IMR-90 (cell line): ENCODE results near the gene PIK3R5. TPM values are rescaled to one million over a fixed set of nuclear protein-coding genes. Genes with fewer than 3 reads are reported as not detected.

ENCODE experiments used
- ATAC-seq: fragments of 200-7000 bp; cut with Tn5 transposase; 2 replicates; pipeline ENCODE4 v1.9.1; 2020; ENCODE audit warnings: low read depth, mild to moderate bottlenecking, moderate library complexity
- BruUV-seq: library from RNA; stranded (reverse); fragments of 400-500 nt; replicated peaks from 2 replicates; lab custom pipeline; 2021; lab: Mats Ljungman, UMichigan
- CTCF ChIA-PET: fragments of 300-600 bp; formaldehyde crosslinking; extraction: SDS; loops from one replicate; lab custom pipeline; 2021; ENCODE audit warnings: antibody characterized with exemption; lab: Yijun Ruan, JAX
- POLR2A ChIA-PET: fragments of 300-600 bp; sonication (Branson Sonifier 250); formaldehyde crosslinking; loops from one replicate; lab custom pipeline; 2022; ENCODE audit warnings: antibody characterized with exemption; ENCODE audit not compliant: unreplicated experiment; lab: Charles Lee
- DNase-seq: peaks from one replicate; pipeline ENCODE4 v3.0.0; 2013
- H2AFZ ChIP-seq: replicated peaks from 2 replicates; pipeline ENCODE3; 2013; ENCODE audit warnings: low read length, mild to moderate bottlenecking; ENCODE audit not compliant: poor library complexity
- H2AK5ac ChIP-seq: 2 replicates; pipeline ENCODE4 v1.6.1; 2013; ENCODE audit warnings: low read depth, low read length, inconsistent platforms
- H2AK9ac ChIP-seq: replicated peaks from 2 replicates; pipeline ENCODE3; 2013; ENCODE audit warnings: mild to moderate bottlenecking, low read depth, low read length, moderate library complexity; ENCODE audit not compliant: poor library complexity
- H2BK120ac ChIP-seq: 2 replicates; pipeline ENCODE4 v1.6.1; 2013; ENCODE audit warnings: low read depth, low read length, inconsistent platforms
- H2BK15ac ChIP-seq: 3 replicates; pipeline ENCODE4 v1.6.1; 2013; ENCODE audit warnings: low read depth, low read length, inconsistent platforms
- H2BK20ac ChIP-seq: 2 replicates; pipeline ENCODE4 v1.6.1; 2013; ENCODE audit warnings: low read depth, mild to moderate bottlenecking, inconsistent platforms, low read length, moderate library complexity
- H2BK5ac ChIP-seq: 2 replicates; pipeline ENCODE4 v1.6.1; 2013; ENCODE audit warnings: mild to moderate bottlenecking, low read depth, low read length, inconsistent platforms; ENCODE audit not compliant: poor library complexity, severe bottlenecking
- H3K14ac ChIP-seq: replicated peaks from 2 replicates; pipeline ENCODE4 v1.6.1; 2013; ENCODE audit warnings: low read depth, low read length, inconsistent platforms
- H3K18ac ChIP-seq: 2 replicates; pipeline ENCODE4 v1.6.1; 2013; ENCODE audit warnings: low read depth, low read length, control low read depth
- H3K23ac ChIP-seq: 2 replicates; pipeline ENCODE4 v1.6.1; 2013; ENCODE audit warnings: low read depth, low read length, inconsistent platforms
- H3K27ac ChIP-seq: 2 replicates; pipeline ENCODE4 v1.5.1; 2013; ENCODE audit warnings: mild to moderate bottlenecking, control low read depth, low read length; ENCODE audit not compliant: insufficient read depth
- H3K27me3 ChIP-seq: 2 replicates; pipeline ENCODE4 v1.6.1; 2013; ENCODE audit warnings: low read length; ENCODE audit not compliant: control insufficient read depth, insufficient read depth
- H3K36me3 ChIP-seq: 2 replicates; pipeline ENCODE4 v1.6.1; 2013; ENCODE audit warnings: low read length, mixed read lengths; ENCODE audit not compliant: control insufficient read depth, insufficient read depth
- H3K4ac ChIP-seq: 2 replicates; pipeline ENCODE4 v1.6.1; 2013; ENCODE audit warnings: low read depth, low read length, inconsistent platforms
- H3K4me1 ChIP-seq: 2 replicates; pipeline ENCODE4 v1.6.1; 2013; ENCODE audit warnings: low read length, mixed read lengths; ENCODE audit not compliant: control insufficient read depth, insufficient read depth
- H3K4me2 ChIP-seq: 2 replicates; pipeline ENCODE4 v1.6.1; 2013; ENCODE audit warnings: low read depth, mild to moderate bottlenecking, control low read depth, low read length, moderate library complexity
- H3K4me3 ChIP-seq: 2 replicates; pipeline ENCODE4 v1.5.1; 2013; ENCODE audit warnings: low read depth, mild to moderate bottlenecking, control low read depth, low read length, moderate library complexity; ENCODE audit not compliant: insufficient read depth
- H3K56ac ChIP-seq: 2 replicates; pipeline ENCODE4 v1.6.1; 2013; ENCODE audit warnings: low read length, inconsistent platforms; ENCODE audit not compliant: insufficient read depth; ENCODE audit errors: extremely low read depth
- H3K79me1 ChIP-seq, 2 experiments: 2 replicates each; pipeline ENCODE4 v1.6.1; 2013; ENCODE audit warnings: low read length in 2 of 2, inconsistent platforms in 1 of 2, low read depth in 1 of 2
- H3K9ac ChIP-seq: 2 replicates; pipeline ENCODE4 v1.6.1; 2013; ENCODE audit warnings: low read depth, low read length, control low read depth
- H3K9me1 ChIP-seq: 2 replicates; pipeline ENCODE4 v1.6.1; 2013; ENCODE audit warnings: low read length, inconsistent platforms; ENCODE audit not compliant: insufficient read depth
- H3K9me3 ChIP-seq: 2 replicates; pipeline ENCODE4 v1.6.1; 2013; ENCODE audit warnings: low read length; ENCODE audit not compliant: control insufficient read depth, insufficient read depth
- H4K20me1 ChIP-seq: 2 replicates; pipeline ENCODE4 v1.6.1; 2013; ENCODE audit warnings: low read length, inconsistent platforms; ENCODE audit not compliant: insufficient read depth
- H4K5ac ChIP-seq: 2 replicates; pipeline ENCODE4 v1.6.1; 2013; ENCODE audit warnings: mild to moderate bottlenecking, low read depth, low read length, control low read depth
- H4K8ac ChIP-seq, 2 experiments: 2 replicates each; pipeline ENCODE4 v1.6.1; 2013; ENCODE audit warnings: low read depth in 2 of 2, low read length in 2 of 2, control low read depth in 1 of 2, inconsistent platforms in 1 of 2
- H4K91ac ChIP-seq: 2 replicates; pipeline ENCODE4 v1.6.1; 2013; ENCODE audit warnings: low read depth, low read length, inconsistent platforms; ENCODE audit not compliant: insufficient read depth
- BHLHE40 ChIP-seq: fragments of 150-350 bp; IDR thresholded peaks from 2 replicates; pipeline ENCODE4 v1.6.1; 2016; ENCODE audit warnings: mild to moderate bottlenecking, low read depth, low read length
- CEBPB ChIP-seq: IDR thresholded peaks from 2 replicates; pipeline ENCODE4 v1.6.1; 2012; ENCODE audit warnings: low read depth, low read length, improper control_type of control experiment
- CHD1 ChIP-seq: IDR thresholded peaks from 2 replicates; pipeline ENCODE4 v1.6.1; 2012; ENCODE audit warnings: low read depth, low read length, improper control_type of control experiment
- CTCF ChIP-seq: conservative IDR thresholded peaks from 2 replicates; pipeline ENCODE4 v1.5.1; 2012; ENCODE audit warnings: mild to moderate bottlenecking, low read depth, low read length, improper control_type of control experiment
- ELK1 ChIP-seq: fragments of 150-350 bp; IDR thresholded peaks from 2 replicates; pipeline ENCODE4 v1.6.1; 2016; ENCODE audit warnings: low read depth, mild to moderate bottlenecking, low read length, moderate library complexity, borderline replicate concordance
- FOS ChIP-seq: fragments of 150-350 bp; IDR thresholded peaks from 2 replicates; pipeline ENCODE4 v1.6.1; 2016; ENCODE audit warnings: low read depth, low read length
- MAFK ChIP-seq: IDR thresholded peaks from 2 replicates; pipeline ENCODE4 v1.6.1; 2012; ENCODE audit warnings: low read depth, low read length, improper control_type of control experiment
- MAZ ChIP-seq: IDR thresholded peaks from 2 replicates; pipeline ENCODE4 v1.6.1; 2012; ENCODE audit warnings: low read depth, mild to moderate bottlenecking, low read length, improper control_type of control experiment, moderate library complexity, borderline replicate concordance
- MXI1 ChIP-seq: IDR thresholded peaks from 2 replicates; pipeline ENCODE4 v1.6.1; 2012; ENCODE audit warnings: low read depth, mild to moderate bottlenecking, low read length, moderate library complexity, borderline replicate concordance
- NFE2L2 ChIP-seq: fragments of 150-350 bp; IDR thresholded peaks from 2 replicates; pipeline ENCODE4 v1.6.1; 2016; ENCODE audit warnings: low read depth, mild to moderate bottlenecking, low read length
- POLR2A ChIP-seq: IDR thresholded peaks from 2 replicates; pipeline ENCODE4 v1.6.1; 2012; ENCODE audit warnings: mild to moderate bottlenecking, low read depth, low read length
- RAD21 ChIP-seq: IDR thresholded peaks from 2 replicates; pipeline ENCODE4 v1.6.1; 2012; ENCODE audit warnings: low read length, improper control_type of control experiment
- RCOR1 ChIP-seq: IDR thresholded peaks from 2 replicates; pipeline ENCODE4 v1.6.1; 2012; ENCODE audit warnings: mild to moderate bottlenecking, low read length, improper control_type of control experiment; ENCODE audit not compliant: insufficient replicate concordance
- RFX5 ChIP-seq: IDR thresholded peaks from 2 replicates; pipeline ENCODE4 v1.8.0; 2012; ENCODE audit warnings: low read depth, mild to moderate bottlenecking, low read length, moderate library complexity
- SMC3 ChIP-seq: fragments of 150-350 bp; IDR thresholded peaks from 2 replicates; pipeline ENCODE4 v1.6.1; 2016; ENCODE audit warnings: low read depth, mild to moderate bottlenecking, antibody characterized with exemption, low read length, moderate library complexity
- USF2 ChIP-seq: fragments of 150-350 bp; IDR thresholded peaks from 2 replicates; pipeline ENCODE4 v1.6.1; 2017; ENCODE audit warnings: mild to moderate bottlenecking, antibody characterized with exemption, low read length, low read depth
- WGBS, 2 experiments: methylation state at CpG; one replicate each; pipeline versions ENCODE4 v1.1.5 to v1.1.7; 2013; ENCODE audit warnings: missing lambda C conversion rate in 2 of 2; ENCODE audit not compliant: insufficient read length in 1 of 2; ENCODE audit errors: extremely low coverage in 2 of 2; 5-methylcytosine and 5-hydroxymethylcytosine counted together
- dilution Hi-C: fragments of 300-500 bp; cut with HindIII; formaldehyde crosslinking; loops from one replicate; pipeline ENCODE4 v1.14.3; 2018; ENCODE audit warnings: low sequenced_read_pairs; ENCODE audit not compliant: unreplicated experiment
- in situ Hi-C: fragments of 300-500 bp; cut with MboI; formaldehyde crosslinking; loops from 3 replicates; pipeline ENCODE4 v1.14.3; 2019; ENCODE audit warnings: low sequenced_read_pairs, inconsistent platforms, mixed read lengths
- intact Hi-C: fragments of 100-400 bp; cut with micrococcal nuclease; formaldehyde crosslinking; loops from 2 replicates; pipeline ENCODE4 v1.10.0; 2022
- polyA plus RNA-seq, 3 experiments: library from polyadenylated mRNA; depleted of rRNA; stranded (reverse); fragments of >200 nt; gene quantifications; 2 replicates each; pipeline ENCODE4 v1.2.3, GENCODE V29; 2012; ENCODE audit warnings: low replicate concordance in 1 of 3
- total RNA-seq: library from RNA; depleted of rRNA; stranded (reverse); fragments of >200 nt; gene quantifications from 2 replicates; pipeline ENCODE4 v1.2.3, GENCODE V29; 2012

The PIK3R5 gene
- total and polyA plus RNA-seq, 2 of the 4 experiments (the other 2 are of a cell fraction), result not detected

GRCh38 chr17:8909586-8910270, 55.8 kb downstream of the PIK3R5 start:
- in situ Hi-C loops (no loop called here), dilution Hi-C loops (no loop called here), intact Hi-C loops (no loop called here)
- no peak overlapping the region for H3K18ac ChIP-seq
- no peak for TF ChIP-seq CTCF
- TF ChIP-seq ELK1, result no peak
- no peak for TF ChIP-seq MXI1
- TF ChIP-seq MAFK, result no peak
- no peak for TF ChIP-seq SMC3
- TF ChIP-seq NFE2L2, result no peak
- TF ChIP-seq USF2, result no peak
- TF ChIP-seq MAZ, result no peak
- no peak for TF ChIP-seq CHD1
- no peak for TF ChIP-seq RFX5
- TF ChIP-seq POLR2A, result no peak
- TF ChIP-seq RAD21, result no peak
- no peak for TF ChIP-seq RCOR1
- TF ChIP-seq FOS, result no peak
- no peak for TF ChIP-seq BHLHE40
- TF ChIP-seq CEBPB, result no peak
- no peak for DNase-seq
- no peaks in the 10 kb centered on the region for H3K9me1 ChIP-seq
- H2AK9ac ChIP-seq, result no peak overlapping the region
- no peak overlapping the region for H2BK120ac ChIP-seq
- H3K79me1 ChIP-seq, result no peaks in the 10 kb centered on the region
- peaks cover 6% of the 10 kb centered on the region; the same call in 1 of the 2 replicates for H3K9me3 ChIP-seq
- H2AFZ ChIP-seq, result no peak overlapping the region
- H3K36me3 ChIP-seq, result no peaks in the 10 kb centered on the region
- H3K4ac ChIP-seq, result no peak overlapping the region
- H3K27me3 ChIP-seq, result no peaks in the 10 kb centered on the region
- H3K14ac ChIP-seq, result no peak overlapping the region
- H2AK5ac ChIP-seq, result no peak overlapping the region
- no peak overlapping the region for H3K27ac ChIP-seq
- no peak overlapping the region for H3K4me2 ChIP-seq
- POLR2A ChIA-PET, result no interaction called here
- CTCF ChIA-PET, result no interaction called here
- H3K4me1 ChIP-seq, result no peaks in the 10 kb centered on the region
- H2BK15ac ChIP-seq, result no peak overlapping the region
- H3K23ac ChIP-seq, result no peak overlapping the region
- no peak overlapping the region for H3K9ac ChIP-seq
- no peak overlapping the region for H2BK20ac ChIP-seq
- no peaks in the 10 kb centered on the region for H4K20me1 ChIP-seq
- no peak overlapping the region for H4K5ac ChIP-seq
- no peak overlapping the region for H4K91ac ChIP-seq
- no peak overlapping the region for H3K56ac ChIP-seq
- H2BK5ac ChIP-seq, result no peak overlapping the region
- no peak for ATAC-seq
- H3K4me3 ChIP-seq, result no peak overlapping the region
- H4K8ac ChIP-seq, result no peak overlapping the region
- BruUV-seq, result no TSS peak
- WGBS, 2 experiments, result 79% methylated on average over 2 of the region's 8 CpGs; no CpG with 5 or more reads in 1 of the 2 experiments
